Activated effector memory CD4-positive, alpha-beta T cell treated with Interleukin-2 at 50 U/mL for 16 hours (primary cell): ENCODE data around the gene RNF208.
"Not testable (repeated sequence)": the region's sequence is repeated elsewhere in the genome, so short reads cannot be mapped to it uniquely, and the experiment has no call there.

Source experiments
- DNase-seq: peaks from one replicate; pipeline ENCODE4 v3.0.0-alpha.2; 2020

Gene RNF208

GRCh38 chr9:137222190-137223077 is at the start of gene RNF208:
Gene RNF208 (minus strand): TSS chr9:137222240. CDS start chr9:137221212, 1,028 bp downstream.
- DNase-seq = no peak

- no peak for DNase-seq
Observed at GRCh38 chr9:137271696-137272076, 49.6 kb upstream of the RNF208 start.

GRCh38 chr9:137270929-137271695 is 49.1 kb upstream of the RNF208 start:
- DNase-seq = no peak

- no peak for DNase-seq
Observed at GRCh38 chr9:137269231-137269772, 47.3 kb upstream of the RNF208 start.

- DNase-seq = no peak
Observed at GRCh38 chr9:137268538-137269201, 46.6 kb upstream of the RNF208 start.

- DNase-seq = no peak
Observed at GRCh38 chr9:137267933-137268355, 45.9 kb upstream of the RNF208 start.

- DNase-seq = no peak
Observed at GRCh38 chr9:137266585-137267453, 44.8 kb upstream of the RNF208 start.

- no peak for DNase-seq
Observed at GRCh38 chr9:137266162-137266527, 44.1 kb upstream of the RNF208 start.

GRCh38 chr9:137265496-137266161 is 43.6 kb upstream of the RNF208 start:
- no peak for DNase-seq

- no peak for DNase-seq
Observed at GRCh38 chr9:137264067-137264466, 42.0 kb upstream of the RNF208 start.

- no peak for DNase-seq
Observed at GRCh38 chr9:137263506-137263905, 41.5 kb upstream of the RNF208 start.

GRCh38 chr9:137262909-137263285 is 40.9 kb upstream of the RNF208 start:
- DNase-seq = no peak

GRCh38 chr9:137262173-137262908 is 40.3 kb upstream of the RNF208 start:
- DNase-seq = not testable (repeated sequence)

GRCh38 chr9:137256856-137257255 is 34.8 kb upstream of the RNF208 start:
- DNase-seq = no peak

GRCh38 chr9:137256362-137256761 is 34.3 kb upstream of the RNF208 start:
- DNase-seq = no peak

- no peak for DNase-seq
Observed at GRCh38 chr9:137255448-137256114, 33.5 kb upstream of the RNF208 start.

GRCh38 chr9:137254624-137255447 is 32.8 kb upstream of the RNF208 start, which contains the start of gene NELFB:
Gene NELFB (plus strand): TSS chr9:137255327.
- DNase-seq = peak; percentile 93

GRCh38 chr9:137253717-137254623 is 31.9 kb upstream of the RNF208 start:
- DNase-seq = no peak
